ENCODE data around the gene TTC5.
"Not testable (repeated sequence)": the region's sequence is repeated elsewhere in the genome, so short reads cannot be mapped to it uniquely, and the experiment has no call there.

TTC5 gene, protein sequence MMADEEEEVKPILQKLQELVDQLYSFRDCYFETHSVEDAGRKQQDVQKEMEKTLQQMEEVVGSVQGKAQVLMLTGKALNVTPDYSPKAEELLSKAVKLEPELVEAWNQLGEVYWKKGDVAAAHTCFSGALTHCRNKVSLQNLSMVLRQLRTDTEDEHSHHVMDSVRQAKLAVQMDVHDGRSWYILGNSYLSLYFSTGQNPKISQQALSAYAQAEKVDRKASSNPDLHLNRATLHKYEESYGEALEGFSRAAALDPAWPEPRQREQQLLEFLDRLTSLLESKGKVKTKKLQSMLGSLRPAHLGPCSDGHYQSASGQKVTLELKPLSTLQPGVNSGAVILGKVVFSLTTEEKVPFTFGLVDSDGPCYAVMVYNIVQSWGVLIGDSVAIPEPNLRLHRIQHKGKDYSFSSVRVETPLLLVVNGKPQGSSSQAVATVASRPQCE

DNA sequence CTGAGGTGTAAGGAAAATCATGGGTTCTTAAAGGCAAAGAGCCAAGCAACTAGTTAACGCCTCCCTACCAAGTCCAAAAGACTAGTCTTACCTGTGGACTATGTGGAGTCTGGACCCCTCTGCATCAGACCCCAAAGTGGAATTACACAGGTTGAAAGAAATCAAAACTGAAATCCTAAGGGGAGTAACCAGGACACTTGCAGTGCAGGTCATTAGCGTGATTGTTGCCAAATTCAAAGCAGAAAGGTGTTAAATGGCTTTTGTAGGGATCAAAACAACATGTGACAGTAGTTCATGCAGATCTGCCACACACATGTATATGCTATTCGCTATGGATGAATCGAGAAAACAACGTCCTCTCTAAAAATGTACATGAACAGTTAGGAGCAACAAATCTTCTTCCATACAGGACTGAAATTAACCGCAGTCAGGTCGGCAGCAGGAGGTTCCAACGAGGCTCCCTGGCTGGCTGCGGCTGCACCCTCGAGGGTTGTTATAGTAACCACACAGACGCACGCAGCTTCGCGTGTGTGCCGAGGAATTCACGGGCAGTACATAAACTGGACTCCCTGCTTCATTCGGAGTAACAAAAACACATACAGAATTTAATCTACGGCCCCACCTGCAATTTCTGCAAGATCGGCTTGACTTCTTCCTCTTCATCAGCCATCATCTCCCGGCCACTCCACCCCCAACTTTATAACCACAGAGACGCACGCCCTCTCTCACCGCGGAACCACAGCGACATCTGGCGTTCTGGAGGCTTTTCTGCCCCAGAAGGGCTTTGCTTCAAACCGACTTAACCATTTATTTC is at the start of gene TTC5:
Gene TTC5, minus strand, starts transcription at position 687 of the 814 bp plus-strand sequence. Its CDS starts 14 bp downstream, at position 673.
- peak; percentile 86 for DNase-seq (ENCODE audit: low read depth)

DNA sequence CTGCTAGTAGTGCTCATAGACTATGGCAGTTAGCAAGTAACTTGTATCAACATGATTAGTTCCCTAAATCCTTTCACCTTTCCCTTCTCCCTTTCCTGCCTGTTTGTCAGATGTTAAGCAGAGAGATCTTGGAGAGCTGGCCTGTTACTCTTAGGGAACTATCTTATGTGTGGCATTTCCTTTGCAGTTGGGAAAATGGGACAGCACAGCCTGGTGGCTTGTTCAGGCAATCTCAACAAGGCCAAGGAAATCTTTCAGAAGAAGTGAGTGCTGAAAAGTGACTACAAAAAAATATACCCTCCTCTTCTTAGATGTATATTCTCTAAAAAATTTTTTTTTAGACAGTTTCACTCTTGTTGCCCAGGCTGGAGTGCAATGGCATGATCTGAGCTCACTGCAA is 45.1 kb upstream of the TTC5 start:
- no peak for DNase-seq (ENCODE audit: low read depth)

DNA sequence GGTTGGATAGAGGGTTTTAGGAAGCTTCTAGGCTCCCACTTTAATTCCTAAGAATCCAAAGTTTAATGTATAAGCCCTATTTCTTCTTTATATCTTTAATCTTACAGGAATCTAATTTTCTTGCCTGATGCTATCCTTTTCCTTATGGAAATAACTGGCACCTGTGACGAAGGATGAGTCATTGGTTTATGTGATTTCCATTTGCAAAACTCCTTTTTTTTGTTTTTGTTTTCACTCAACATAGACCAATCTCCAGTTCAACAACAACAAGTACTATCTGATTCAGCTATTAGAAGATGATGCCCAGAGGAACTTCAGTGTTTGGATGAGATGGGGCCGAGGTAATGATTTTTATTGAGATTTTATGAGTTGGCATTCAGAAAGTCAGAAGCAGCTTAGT is 44.5 kb upstream of the TTC5 start:
- DNase-seq (ENCODE audit: low read depth), result no peak

DNA sequence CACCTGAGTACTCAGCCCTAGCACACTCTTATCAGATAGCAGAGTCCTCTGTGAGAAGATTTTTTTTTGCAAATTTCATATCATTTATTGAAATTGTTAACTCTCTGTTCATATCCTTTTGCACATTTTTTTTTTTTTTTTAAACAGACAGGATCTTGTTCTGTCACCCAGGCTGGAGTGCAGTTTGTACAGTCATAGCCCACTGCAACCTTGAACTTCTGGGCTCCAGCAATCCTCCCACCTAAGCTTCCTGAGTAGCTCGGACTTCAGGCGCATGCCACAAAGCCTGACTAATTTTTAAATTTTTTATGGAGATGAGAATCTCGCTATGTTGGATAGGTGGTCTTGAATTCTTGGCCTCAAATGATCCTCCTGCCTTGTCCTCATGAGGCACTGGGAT is 42.0 kb upstream of the TTC5 start:
- DNase-seq (ENCODE audit: low read depth), result no peak

DNA sequence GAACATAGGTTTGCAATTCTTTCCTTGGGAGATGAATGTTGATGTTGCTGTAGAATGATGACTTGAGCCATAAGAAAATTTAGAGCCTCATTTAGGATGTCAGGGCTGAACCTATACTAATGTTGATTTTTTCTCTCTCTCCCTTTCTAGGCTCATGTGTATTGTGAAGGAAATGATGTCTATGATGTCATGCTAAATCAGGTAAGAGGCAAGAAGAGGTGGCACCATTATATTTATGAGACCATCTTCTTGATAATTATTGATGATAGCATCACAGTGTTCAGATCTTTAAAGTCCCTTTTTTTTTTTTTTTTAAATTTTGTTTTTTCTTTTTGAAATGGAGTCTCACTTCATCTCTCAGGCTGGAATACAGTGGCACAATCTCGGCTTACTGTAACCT is 41.0 kb upstream of the TTC5 start:
- no peak for DNase-seq (ENCODE audit: low read depth)

DNA sequence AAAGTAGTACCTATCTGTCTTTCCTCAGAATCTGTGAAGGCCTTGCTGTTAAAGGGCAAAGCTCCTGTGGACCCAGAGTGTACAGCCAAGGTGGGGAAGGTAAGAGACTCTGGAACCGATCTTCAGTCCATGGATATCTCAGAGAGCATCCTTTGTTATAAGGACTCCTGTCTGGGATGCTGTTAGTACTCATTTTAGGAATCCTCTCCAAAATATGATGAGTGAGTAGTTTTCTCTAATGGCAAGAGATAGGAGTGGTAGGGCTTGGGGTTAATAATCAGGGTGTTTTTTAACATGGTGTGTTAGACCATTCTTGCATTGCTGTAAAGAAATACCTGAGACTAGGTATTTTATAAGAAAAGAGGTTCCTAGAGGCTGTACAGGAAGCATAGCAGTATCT is 39.6 kb upstream of the TTC5 start:
- no peak for DNase-seq (ENCODE audit: low read depth)

DNA sequence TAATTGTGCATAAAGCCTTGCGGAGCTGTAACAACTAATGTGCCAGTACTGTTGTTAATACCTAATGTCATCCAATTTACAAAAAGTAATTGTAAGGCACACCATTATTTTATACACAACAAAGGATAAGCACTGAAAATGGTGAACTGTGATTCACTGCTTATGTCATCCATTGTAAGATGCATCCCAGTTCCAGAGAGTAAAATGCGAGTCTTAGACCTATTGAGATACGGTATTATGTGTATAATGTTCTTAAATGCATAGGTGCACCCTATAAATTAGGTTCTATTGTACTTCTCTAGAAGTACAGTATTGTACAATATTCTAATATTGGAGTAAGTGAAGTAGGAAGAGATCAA is 38.1 kb upstream of the TTC5 start:
- no peak for DNase-seq (ENCODE audit: low read depth)

DNA sequence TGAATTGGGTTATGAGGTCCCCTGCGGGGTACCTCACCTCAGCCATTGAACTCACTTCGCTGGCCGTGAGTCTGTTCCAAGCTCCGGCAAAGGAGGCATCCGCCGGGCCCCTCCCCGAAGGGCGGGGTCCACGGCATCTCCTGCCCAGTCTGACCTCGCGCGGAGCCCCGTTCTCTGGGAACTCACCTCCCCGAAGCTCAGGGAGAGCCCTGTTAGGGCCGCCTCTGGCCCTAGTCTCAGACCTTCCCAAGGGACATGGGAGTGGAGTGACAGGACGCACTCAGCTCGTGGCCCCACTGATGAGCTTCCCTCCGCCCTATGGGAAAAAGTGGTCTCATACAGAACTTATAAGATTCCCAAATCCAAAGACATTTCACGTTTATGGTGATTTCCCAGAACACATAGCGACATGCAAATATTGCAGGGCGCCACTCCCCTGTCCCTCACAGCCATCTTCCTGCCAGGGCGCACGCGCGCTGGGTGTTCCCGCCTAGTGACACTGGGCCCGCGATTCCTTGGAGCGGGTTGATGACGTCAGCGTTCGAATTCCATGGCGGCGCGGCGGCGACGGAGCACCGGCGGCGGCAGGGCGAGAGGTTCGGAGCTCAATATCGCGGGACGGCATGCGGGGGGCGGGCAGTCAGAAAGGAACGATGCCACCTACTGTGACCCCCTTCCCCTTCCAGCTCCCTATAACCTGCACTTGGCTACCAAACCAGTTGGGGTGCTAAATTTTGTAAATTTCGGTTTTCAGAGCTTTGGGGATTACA is 37.5 kb upstream of the TTC5 start, which contains the start of gene PARP2:
Gene PARP2, plus strand, starts transcription at position 544 of the 770 bp plus-strand sequence. Its CDS starts 7 bp downstream, at position 551.
- peak; percentile 81 for DNase-seq (ENCODE audit: low read depth)

DNA sequence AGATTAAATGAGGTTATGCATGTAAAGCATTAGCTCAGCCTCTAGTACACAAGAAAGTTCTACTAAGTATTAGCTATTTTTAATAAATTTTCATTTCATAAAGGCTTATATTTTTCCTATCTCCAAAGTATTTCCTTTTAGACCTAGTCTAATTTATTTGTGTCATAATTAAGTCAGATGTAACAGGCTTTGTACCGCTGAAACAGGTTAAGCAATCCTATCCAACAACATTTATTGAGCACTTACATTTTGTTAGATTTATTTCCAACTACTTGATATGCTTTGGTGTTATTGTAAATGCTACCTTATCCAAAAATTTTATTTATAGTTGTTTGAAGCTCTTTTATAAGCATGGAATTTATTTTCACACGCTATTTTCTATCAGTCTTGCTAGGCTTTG is 35.9 kb upstream of the TTC5 start:
- DNase-seq (ENCODE audit: low read depth), result no peak

DNA sequence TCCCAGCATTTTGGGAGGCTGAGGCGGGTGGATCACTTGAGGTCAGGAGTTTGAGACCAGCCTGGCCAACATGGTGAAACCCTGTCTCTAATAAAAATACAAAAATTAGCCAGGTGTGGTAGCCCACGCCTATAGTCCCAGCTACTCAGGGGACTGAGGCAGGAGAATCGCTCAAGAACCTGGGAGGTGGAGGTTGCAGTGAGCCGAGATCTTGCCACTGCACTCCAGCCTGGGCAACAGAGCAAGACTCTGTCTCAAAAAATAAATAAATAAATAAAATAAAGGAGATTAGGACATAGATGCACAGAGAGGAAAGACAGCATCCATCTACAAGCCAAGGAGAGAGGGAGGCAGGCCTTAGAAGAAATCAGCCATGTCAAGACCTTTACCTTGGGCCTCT is 35.3 kb upstream of the TTC5 start:
- DNase-seq (ENCODE audit: low read depth), result not testable (repeated sequence)

DNA sequence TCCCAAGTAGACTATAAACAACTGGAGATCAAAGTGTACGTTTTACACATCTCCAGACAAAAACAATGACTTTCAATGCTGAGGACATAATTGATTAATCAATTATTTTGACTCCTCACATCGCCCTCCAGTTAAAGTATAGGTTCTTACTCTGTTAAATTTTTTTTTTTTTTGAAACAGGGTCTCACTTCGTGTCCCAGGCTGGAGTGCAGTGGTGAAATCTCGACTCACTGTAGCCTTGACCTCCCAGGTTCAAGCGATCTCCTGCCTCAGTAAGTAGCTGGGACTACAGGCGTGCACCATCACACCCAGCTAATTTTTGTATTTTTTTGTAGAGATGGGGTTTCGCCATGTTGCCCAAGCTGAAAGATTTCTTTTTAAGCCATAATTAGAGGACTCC is 28.3 kb upstream of the TTC5 start:
- DNase-seq (ENCODE audit: low read depth), result no peak

DNA sequence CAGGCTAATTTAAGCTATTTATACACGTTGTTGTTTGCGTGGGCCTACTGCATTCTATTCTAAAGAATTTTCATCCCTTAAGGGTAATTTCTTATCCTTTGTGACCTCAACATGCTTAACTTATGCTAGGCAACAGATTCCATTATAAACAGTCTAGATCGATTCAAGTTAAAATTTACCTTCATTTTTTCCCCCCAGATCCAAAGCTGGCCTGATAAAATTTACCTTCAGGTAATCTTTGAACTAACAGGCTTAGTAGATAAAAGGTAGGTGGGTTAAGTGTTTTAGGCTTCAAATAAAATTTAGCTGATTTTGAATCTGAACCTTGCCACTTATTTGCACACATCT is 27.7 kb upstream of the TTC5 start:
- no peak for DNase-seq (ENCODE audit: low read depth)

DNA sequence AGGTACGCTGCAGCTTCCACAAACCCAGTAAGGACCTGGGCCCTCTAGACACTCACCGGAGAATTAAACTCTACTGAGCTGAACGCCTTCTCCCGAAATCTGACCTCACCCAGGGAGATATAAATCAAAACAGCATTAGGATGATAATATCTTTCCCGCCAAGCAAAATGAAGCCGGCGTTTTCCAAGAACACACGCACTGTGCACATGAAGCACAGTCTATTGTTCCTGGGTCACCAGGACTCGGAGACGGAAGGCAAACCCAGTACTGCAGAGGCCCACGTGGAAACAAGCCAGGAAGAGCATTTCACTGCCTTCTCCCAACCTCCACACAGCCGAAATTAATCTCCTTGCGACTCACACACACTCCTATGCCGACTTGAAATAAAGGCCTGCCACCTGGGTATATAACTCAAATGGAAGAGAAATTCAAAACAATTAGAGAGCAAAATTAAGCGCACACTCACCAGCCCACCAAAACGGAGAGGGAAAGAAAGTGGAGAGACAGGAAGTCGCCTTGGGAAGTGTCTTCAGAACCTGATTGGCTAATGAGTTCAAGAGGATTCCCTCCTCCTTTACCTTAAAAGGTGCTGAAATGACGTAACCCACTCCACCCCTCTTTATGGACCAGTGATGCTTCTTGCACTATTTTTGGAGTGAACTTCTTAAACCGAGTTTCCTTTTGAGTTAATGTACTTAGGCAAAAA is 27.2 kb upstream of the TTC5 start, which contains the start of gene CCNB1IP1:
Gene CCNB1IP1, minus strand, starts transcription at position 492 of the 706 bp plus-strand sequence. CDS start 16,756 bp downstream, outside the sequence.
- peak; percentile 28 for DNase-seq (ENCODE audit: low read depth)

DNA sequence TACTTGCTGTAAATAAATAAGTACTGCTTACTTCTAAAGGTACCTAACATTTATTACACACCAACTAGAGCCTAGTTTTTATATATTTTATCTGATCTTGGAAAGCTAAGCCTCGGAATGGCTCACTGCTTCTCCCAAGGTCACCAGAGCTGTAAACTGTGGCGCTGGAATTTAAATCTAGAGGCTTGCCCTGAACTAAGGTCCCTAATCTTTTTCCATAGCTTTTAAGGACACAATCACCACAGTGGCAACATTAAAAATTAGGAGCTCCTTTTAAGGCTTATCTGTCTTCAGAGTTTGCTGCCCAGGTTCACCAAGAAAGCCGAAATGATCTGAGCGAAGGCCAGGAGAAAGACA is 26.7 kb upstream of the TTC5 start:
- no peak for DNase-seq (ENCODE audit: low read depth)

DNA sequence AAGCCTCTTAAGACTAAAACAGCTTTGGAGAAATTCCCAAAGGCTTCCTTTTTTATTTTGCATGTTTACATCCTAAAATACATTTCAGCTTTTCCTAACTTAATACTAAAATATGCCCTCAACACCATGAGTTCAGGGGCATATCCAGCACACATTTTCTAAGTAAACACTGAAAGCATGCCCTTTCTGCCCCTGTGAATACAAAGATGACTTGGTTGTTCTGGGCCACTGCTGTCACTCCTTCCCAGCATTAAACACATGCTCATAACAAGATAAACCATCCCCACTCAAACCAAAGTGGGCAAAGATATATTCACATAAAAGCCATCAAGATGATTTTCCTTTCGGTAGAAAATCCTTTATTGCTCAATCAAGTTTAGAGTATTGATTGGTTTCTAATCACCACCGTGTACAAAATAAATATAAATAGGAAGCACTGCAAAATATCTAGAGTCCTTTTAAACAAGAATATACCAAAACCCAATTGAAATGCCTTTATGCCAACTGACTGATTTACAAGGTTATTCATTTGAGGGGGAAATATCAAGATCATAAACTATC is 25.4 kb upstream of the TTC5 start:
- DNase-seq (ENCODE audit: low read depth), result no peak

DNA sequence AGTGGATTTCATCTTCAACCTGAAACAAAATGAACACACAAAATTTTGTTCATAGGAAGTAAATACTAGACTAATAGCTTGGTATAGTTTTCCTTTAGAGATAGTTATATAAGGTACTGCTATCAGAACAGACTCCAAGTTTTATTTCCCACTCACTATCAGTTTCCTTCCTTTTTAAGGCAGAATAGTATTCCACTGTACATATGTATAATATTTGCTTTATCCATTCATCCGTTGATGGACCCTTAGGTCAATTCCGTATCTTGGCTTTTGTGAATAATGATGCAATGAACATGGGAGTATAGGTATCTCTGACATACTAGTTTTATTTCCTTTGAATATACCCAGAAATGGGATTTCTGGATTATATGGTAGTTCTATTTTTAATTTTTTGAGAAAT is 23.6 kb upstream of the TTC5 start:
- DNase-seq (ENCODE audit: low read depth), result no peak

DNA sequence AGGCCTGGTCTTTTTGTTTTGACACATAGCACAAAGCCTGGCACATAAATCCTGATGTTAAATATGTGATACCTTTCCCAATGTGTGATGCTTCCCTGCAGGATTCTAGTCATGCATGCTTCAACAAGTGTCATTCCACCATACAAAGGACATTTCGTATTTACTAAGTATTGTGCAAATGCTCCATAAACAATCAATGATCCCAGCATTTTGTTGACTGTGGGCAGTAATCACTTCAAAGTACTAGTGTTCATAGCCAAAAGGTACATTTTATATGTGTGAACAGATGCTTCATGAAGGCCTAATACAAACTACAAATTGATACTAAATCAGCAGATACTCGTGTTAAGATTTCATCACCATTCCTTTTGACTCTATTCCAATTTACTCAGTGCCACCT is 23.0 kb upstream of the TTC5 start:
- no peak for DNase-seq (ENCODE audit: low read depth)

DNA sequence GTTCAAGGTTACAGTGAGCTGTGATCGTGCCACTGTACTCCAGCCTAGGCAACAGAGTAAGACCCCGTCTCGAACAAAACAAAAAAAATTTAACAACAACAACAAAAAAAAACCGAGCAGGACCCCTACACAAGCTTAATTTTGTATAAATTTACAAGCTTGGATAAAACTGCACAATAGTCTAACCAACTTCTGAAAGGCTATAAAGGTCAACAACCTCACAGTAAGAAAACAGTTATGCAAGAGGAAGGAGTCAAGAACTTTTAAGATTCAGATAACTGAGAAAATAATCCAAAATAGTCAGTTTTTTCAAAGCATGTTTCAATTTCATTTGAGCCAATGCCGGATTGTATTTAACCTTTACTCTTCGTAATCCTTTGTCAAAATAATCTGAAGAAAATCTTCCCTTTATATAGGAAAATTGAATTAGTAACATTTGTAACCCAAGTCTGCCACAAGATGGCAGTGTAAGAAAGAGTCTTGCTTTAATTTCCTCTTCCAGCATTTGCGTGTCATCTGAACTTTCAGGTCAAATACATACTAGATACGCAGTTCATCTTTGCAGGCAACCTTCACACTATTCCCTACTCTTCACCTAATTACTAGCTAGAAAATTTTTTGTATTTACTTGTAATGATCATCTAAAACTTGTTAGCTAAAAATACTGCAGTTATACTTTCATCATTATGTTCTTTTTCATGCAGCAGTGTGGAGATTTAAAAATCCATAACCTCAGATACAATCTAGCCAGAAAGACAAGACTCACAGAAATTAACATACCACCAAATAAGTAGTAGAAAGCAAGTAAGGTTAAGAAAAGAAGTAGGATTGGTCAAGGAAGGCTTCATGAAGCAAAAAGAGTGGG is 21.5 kb upstream of the TTC5 start:
- no peak for DNase-seq (ENCODE audit: low read depth)

DNA sequence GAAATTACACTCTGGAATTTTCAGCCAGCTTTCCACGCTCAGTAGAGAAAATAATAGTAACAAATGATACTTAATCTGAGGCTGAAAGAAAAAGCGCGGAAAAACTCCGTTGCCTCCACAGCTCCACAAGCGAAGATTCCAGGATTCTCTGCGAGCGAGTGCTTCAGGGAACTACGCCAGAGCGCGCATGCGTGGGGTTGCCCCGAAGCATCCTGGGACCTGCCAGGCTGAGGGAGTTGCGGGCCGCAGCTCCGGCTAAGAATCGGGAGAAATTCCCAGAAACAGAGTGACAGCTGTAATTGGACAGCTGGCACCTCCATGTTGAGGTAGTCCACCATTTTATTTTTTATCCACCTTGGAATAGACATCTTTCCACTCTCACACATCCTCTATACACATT is 12.0 kb upstream of the TTC5 start:
- DNase-seq (ENCODE audit: low read depth), result no peak

DNA sequence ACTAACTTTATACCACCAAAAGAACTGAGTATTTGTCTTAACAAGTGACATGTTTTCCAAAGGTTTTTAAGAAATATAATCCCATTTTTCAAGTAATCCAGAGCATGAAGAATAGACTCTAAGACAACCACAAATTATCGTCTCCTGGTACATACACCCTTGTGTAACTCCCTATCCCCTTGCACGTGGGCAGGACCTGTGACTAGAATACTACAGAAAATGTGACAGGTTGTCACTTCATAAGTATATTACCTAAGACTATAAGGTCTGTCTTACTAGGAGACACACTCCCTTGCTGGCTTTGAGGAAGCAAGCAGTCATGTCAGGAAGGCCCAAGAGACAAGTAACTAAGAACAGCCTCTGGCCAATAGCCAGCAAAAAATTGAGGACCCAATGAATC is 8.3 kb upstream of the TTC5 start:
- DNase-seq (ENCODE audit: low read depth), result no peak

DNA sequence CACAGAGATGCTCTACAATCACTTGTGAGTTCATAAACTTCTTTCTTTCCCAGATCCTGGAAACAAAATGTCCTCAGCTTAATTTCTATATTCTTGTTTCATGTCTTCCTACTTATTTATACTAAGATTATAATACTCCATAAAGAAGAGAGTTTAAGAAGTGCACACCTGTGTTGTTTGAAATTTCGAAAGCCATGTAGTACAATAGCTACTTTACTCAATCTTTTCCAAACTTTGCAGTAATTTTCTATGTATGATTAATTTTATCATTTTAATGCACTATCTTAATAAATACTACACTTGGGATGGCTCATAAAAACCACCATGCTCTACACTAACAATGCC is 300 bp upstream of the TTC5 start:
- no peak for DNase-seq (ENCODE audit: low read depth)
